AML-193 (cell line): ENCODE results near the gene PTK6.

Experiments used
- DNase-seq, 2 experiments: peaks; one replicate each; lab custom pipeline; 2025; lab: John Stamatoyannopoulos, UW

Gene PTK6

GRCh38 chr20:63543131-63543530 is 6.0 kb upstream of the PTK6 start:
- no peak for DNase-seq

GRCh38 chr20:63542696-63543095 is 5.5 kb upstream of the PTK6 start:
- DNase-seq: no peak

GRCh38 chr20:63542031-63542559 is 4.9 kb upstream of the PTK6 start:
- no peak for DNase-seq

GRCh38 chr20:63541371-63541770 is 4.2 kb upstream of the PTK6 start:
- DNase-seq: no peak

- no peak for DNase-seq
These were observed 3.4 kb upstream of the PTK6 start for GRCh38 chr20:63540417-63541186.

- no peak for DNase-seq
These were observed 2.5 kb upstream of the PTK6 start for GRCh38 chr20:63539441-63540370.

GRCh38 chr20:63539092-63539430 is 1.9 kb upstream of the PTK6 start:
- DNase-seq: no peak

- DNase-seq: no peak
These were observed 1.3 kb upstream of the PTK6 start for GRCh38 chr20:63538204-63539091.

- peak; percentile 92 to 93 for DNase-seq
These were observed 488 bp upstream of the PTK6 start for GRCh38 chr20:63537525-63538203.

GRCh38 chr20:63536241-63536977 is 767 bp downstream of the PTK6 start:
- no peak for DNase-seq

- DNase-seq: no peak
These were observed 2.1 kb downstream of the PTK6 start for GRCh38 chr20:63534831-63535651.

- DNase-seq: no peak
These were observed 2.7 kb downstream of the PTK6 start for GRCh38 chr20:63534427-63534830.

- DNase-seq: no peak
These were observed 3.2 kb downstream of the PTK6 start for GRCh38 chr20:63533871-63534393.

- no peak for DNase-seq
These were observed 3.8 kb downstream of the PTK6 start for GRCh38 chr20:63533388-63533787.

GRCh38 chr20:63532449-63532971 is 4.7 kb downstream of the PTK6 start:
- no peak for DNase-seq

GRCh38 chr20:63531686-63532448 is 5.3 kb downstream of the PTK6 start:
- DNase-seq: no peak

GRCh38 chr20:63530788-63531160 is 6.4 kb downstream of the PTK6 start:
- DNase-seq: no peak
